ENCODE results near the gene EEF2K. TPM values are rescaled to one million over a fixed set of nuclear protein-coding genes. Genes with fewer than 3 reads are reported as not detected.
A peak's percentile ranks its signal among the peaks of the same experiment; 100 is the strongest.

EEF2K gene
- polyA plus RNA-seq, 4 donors = 2.4 to 23.5 (median 5.8) TPM

DNA sequence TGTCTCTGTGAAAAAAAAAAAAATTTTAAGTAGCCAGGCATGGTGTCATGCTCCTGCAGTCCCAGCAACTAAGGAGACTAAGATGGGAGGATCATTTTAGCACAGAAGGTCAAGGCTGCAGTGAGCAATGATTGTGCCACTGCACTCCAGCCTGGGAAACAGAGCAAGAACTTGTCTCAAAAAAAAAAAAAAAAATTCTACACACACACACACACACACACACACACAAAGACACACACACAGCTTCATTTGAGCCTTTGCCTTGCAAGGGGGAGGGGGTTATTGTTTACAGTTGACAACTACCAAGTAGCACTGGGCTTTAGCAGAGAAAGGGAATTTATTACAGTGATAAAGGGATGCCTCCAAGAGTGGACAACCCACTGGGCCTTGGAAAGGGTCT, 86.2 kb downstream of the EEF2K start:
- Histone ChIP-seq H3K4me1 (ENCODE audit: control insufficient read depth in 3 of 3, insufficient read depth in 2 of 3, low read depth in 1 of 3, low read length in 2 of 3) (peaks cover 0 to 6% (median 5%) of the 10 kb centered on the region in 3 donors), H3K36me3 (ENCODE audit: control insufficient read depth in 3 of 3, insufficient read depth in 2 of 3, low read depth in 1 of 3, low read length in 3 of 3) (no peaks in the 10 kb centered on the region), H3K9me3 (ENCODE audit: control insufficient read depth in 2 of 2, insufficient read depth in 1 of 2, low read depth in 1 of 2, low read length in 1 of 2) (no peaks in the 10 kb centered on the region), H3K4me3 (ENCODE audit: low read depth in 1 of 3, low read length in 3 of 3) (no peak overlapping the region), H3K27ac (ENCODE audit: low read depth in 1 of 3, low read length in 2 of 3) (no peak overlapping the region), H3K27me3 (ENCODE audit: control insufficient read depth in 3 of 3, insufficient read depth in 3 of 3, low read length in 3 of 3) (no peaks in the 10 kb centered on the region)
- no peak for DNase-seq
- no peak for FAIRE-seq

DNA sequence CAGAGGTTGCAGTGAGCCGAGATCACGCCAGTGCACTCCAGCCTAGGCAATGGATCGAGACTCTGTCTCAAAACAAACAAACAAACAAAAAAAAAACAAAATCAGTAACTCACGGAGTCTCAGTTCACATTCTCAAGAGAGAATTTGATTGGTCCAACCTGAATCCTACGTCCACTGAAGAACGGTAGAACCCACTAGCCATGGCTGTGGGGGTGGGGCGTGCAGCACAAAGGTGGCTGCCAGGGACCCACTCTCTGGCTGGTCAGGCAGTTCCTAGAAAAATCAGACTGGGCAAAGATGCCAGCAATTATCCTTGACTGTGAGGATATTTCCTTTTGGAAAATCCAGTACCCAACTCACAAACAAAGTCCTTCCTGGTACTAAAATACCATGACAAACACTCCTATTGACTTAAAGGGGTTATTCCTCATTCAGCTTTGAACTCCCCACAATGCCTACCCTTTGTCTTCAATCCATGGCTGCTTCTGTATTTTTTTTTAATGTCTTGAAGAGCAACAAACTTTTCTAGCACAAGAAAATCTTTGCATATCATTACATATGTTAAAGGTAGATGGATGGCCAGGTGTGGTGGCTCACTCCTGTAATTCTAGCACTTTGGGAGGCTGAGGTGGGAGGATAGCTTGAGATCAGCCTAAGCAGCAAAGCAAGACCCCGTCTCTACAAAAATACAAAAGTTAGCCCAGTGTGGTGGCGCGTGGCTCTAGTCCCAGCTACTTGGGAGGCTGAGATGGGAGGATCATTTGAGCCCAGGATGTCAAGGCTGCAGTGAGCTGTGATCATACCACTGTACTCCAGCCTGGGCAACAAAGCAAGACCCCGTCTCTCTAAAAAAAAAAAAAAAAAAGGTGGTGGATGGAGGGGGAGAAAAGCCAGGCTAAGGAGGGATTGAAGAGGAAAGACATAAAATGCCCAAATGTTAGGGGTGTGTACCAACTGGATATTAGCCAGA, 87.3 kb downstream of the EEF2K start:
- Histone ChIP-seq H3K9me3 (ENCODE audit: control insufficient read depth in 2 of 2, insufficient read depth in 1 of 2, low read depth in 1 of 2, low read length in 1 of 2) (no peaks in the 10 kb centered on the region), H3K27me3 (ENCODE audit: control insufficient read depth in 3 of 3, insufficient read depth in 3 of 3, low read length in 3 of 3) (no peaks in the 10 kb centered on the region), H3K36me3 (ENCODE audit: control insufficient read depth in 3 of 3, insufficient read depth in 2 of 3, low read depth in 1 of 3, low read length in 3 of 3) (no peaks in the 10 kb centered on the region), H3K4me1 (ENCODE audit: control insufficient read depth in 3 of 3, insufficient read depth in 2 of 3, low read depth in 1 of 3, low read length in 2 of 3) (peaks cover 0 to 6% (median 5%) of the 10 kb centered on the region in 3 donors), H3K4me3 (ENCODE audit: low read depth in 1 of 3, low read length in 3 of 3) (no peak overlapping the region), H3K27ac (ENCODE audit: low read depth in 1 of 3, low read length in 2 of 3) (no peak overlapping the region)
- DNase-seq (no peak), FAIRE-seq (no peak)
- 88 to 93% (median 90%) methylated on average over 11 of the region's 11 CpGs for WGBS, 3 donors

DNA sequence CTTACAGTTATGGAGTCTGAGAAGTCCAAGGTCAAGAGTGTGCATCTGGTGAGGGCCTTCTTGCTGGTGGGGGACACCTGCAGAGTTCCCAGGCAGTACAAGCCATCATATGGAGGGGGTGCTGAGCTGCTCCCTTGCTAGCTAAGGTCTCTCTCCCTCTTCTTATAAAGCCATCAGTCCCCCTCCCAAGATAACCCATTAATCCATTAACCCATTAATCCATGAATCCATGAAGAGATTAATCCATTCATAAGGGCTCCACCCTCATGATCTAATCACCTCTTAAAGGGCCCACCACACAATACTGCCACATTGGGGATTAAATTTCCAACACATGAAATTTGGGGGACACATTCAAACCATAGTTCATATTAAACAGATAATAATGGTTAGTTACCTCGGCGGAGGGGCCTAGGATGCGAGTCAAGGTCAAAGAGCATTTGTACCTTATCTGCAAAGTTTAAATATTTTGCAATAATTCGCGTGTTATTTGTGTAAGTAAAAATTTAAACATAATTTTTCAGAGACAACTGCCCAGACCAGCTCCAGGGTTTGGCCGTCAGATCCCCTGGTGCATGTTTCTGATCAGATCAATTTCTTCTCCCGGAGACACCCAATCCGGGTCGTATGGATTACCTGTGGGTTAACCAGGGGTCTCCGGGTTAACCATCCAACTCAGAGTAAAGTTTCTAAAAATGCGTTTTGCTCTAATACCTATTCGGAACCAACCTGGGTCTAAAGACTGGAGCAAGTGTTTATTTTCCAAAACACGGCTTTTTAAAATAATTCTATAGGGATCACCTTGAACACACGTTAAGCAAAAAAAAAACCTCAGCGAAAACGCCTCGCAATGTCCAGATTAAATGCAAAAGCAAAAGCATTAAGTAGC, 90.4 kb downstream of the EEF2K start:
- Histone ChIP-seq H3K4me1 (ENCODE audit: control insufficient read depth in 3 of 3, insufficient read depth in 2 of 3, low read depth in 1 of 3, low read length in 2 of 3) (peaks cover 2 to 12% (median 5%) of the 10 kb centered on the region in 3 donors), H3K9me3 (ENCODE audit: control insufficient read depth in 2 of 2, insufficient read depth in 1 of 2, low read depth in 1 of 2, low read length in 1 of 2) (no peaks in the 10 kb centered on the region), H3K36me3 (ENCODE audit: control insufficient read depth in 3 of 3, insufficient read depth in 2 of 3, low read depth in 1 of 3, low read length in 3 of 3) (peaks cover 0 to 17% (median 0%) of the 10 kb centered on the region in 3 donors), H3K27me3 (ENCODE audit: control insufficient read depth in 3 of 3, insufficient read depth in 3 of 3, low read length in 3 of 3) (no peaks in the 10 kb centered on the region), H3K27ac (ENCODE audit: low read depth in 1 of 3, low read length in 2 of 3) (peak overlapping the region in 2 of 3 donors; percentile 35 to 62), H3K4me3 (ENCODE audit: low read depth in 1 of 3, low read length in 3 of 3) (peak overlapping the region; percentile 40 to 59 (median 57))
- no peak for FAIRE-seq
- 1 to 4% (median 2%) methylated on average over 17 of the region's 17 CpGs for WGBS, 3 donors
- DNase-seq = peak; percentile 24 to 32

DNA sequence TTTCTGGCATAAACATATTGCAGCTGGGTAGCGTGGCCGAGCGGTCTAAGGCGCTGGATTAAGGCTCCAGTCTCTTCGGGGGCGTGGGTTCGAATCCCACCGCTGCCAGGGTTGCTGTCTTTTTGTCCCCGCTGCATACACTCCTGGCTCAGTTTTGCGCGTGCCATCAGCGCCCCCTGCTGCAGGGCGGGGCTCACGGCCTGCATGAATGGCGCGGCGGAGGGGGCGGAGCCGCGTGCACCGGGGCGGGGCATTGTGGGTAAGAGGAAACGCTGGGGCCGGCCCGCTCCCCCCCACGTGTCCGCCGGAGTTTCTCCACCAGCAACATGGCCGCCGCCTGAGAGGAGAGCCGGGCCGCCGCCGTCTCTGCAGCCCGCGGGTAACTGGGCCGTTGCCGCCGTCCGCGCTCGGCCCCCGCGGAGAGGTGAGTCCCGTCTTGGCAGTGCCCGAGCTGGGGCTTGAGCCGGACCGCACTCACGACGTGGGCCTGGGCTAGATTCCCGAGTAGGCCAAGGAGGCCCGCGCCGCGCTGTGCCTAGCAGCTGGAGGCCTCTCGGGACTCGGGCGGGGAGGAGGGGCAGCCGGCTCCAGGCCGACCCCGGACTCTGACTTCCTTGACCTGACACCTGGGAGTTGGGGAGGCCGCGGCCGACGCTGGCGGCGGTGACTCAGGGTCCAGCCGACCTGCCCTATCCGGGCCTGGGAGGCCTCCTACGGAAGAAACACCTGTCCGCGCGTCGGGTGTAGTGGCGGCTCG, 91.2 kb downstream of the EEF2K start, which contains the start of gene POLR3E:
TSS of gene POLR3E (plus strand) at position 296 of the 757 bp plus-strand sequence. CDS start 5,560 bp downstream, outside the sequence.
- FAIRE-seq (no peak), DNase-seq (peak; percentile 99 to 100)
- WGBS, 3 donors = 0 to 1% (median 0%) methylated on average over 68 to 76 of the region's 76 CpGs
- H3K4me1 ChIP-seq (ENCODE audit: control insufficient read depth in 3 of 3, insufficient read depth in 2 of 3, low read depth in 1 of 3, low read length in 2 of 3) = peaks cover 2 to 12% (median 5%) of the 10 kb centered on the region in 3 donors
- H3K9me3 ChIP-seq (ENCODE audit: control insufficient read depth in 2 of 2, insufficient read depth in 1 of 2, low read depth in 1 of 2, low read length in 1 of 2) = no peaks in the 10 kb centered on the region
- H3K36me3 ChIP-seq (ENCODE audit: control insufficient read depth in 3 of 3, insufficient read depth in 2 of 3, low read depth in 1 of 3, low read length in 3 of 3) = peaks cover 0 to 23% (median 0%) of the 10 kb centered on the region in 3 donors
- peak within 1 kb of the TSS; percentile 63 to 93 (median 84) for H3K4me3 ChIP-seq (ENCODE audit: low read depth in 1 of 3, low read length in 3 of 3)
- peak within 1 kb of the TSS; percentile 94 to 98 (median 98) for H3K27ac ChIP-seq (ENCODE audit: low read depth in 1 of 3, low read length in 2 of 3)
- no peaks in the 10 kb centered on the region for H3K27me3 ChIP-seq (ENCODE audit: control insufficient read depth in 3 of 3, insufficient read depth in 3 of 3, low read length in 3 of 3)

DNA sequence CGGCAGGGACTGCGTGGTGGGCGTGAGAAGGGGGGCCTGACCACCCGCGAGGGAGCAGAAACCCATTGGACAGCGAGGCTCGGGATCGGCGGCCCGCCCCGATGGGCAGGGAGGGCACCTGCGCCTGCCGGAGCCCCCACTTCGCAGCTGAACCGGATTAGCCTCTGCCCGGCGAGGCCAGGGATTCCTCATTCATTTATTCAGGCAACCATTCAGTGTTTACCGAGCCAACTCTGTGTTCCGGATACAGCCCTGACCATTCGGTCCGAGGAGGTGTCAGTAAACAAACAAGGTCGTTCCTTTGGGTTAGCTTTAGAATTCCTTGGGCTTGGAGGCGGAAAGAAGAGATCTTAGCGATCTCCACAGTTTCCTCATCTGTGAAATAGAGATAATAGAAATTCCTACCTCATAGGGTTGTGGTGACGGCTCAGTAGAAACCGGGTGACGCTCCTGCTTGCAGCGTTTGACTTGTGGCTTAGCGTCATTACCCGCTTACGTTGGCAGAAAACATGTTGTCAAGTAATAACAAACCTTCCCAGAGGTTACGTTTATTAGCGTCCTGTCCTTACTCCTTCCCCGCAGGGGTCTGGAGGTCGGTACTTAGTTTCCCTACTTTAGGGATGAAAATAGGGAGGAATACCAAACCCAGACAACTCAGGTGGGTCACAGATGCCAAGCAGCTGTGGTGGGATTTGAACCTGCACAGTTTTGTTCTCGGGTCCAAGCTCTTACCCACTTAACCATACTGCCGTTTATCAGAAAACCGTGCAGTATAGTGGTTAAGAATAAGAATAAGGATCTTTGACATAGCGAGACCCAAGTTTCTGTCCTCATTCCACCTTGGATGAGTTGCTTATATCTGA, 92.0 kb downstream of the EEF2K start:
- 1% methylated on average over 38 to 39 of the region's 39 CpGs for WGBS, 3 donors
- FAIRE-seq = no peak

DNA sequence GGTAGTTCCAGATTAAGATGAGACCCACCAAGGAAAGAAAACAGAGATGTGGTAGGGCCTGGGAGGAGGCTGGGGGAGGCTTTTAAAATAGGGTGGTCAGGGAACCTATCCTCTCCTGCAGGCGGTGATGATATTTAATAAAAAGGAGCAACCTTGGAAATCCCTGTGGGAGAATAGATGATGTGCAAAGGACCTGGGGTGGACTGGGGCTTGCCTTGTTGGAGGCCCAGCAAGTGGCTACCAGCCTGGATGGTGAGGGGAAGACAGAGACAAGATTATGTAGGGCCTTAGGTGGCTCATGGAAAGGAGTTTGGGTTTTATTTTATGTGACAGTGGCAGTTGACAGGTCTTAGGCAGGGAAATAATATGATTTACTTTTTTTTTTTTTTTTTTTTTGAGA, 93.0 kb downstream of the EEF2K start:
- H3K27me3 ChIP-seq (ENCODE audit: control insufficient read depth in 3 of 3, insufficient read depth in 3 of 3, low read length in 3 of 3) = no peaks in the 10 kb centered on the region
- H3K36me3 ChIP-seq (ENCODE audit: control insufficient read depth in 3 of 3, insufficient read depth in 2 of 3, low read depth in 1 of 3, low read length in 3 of 3) = peaks cover 0 to 41% (median 0%) of the 10 kb centered on the region in 3 donors
- 92 to 100% (median 94%) methylated on average over 1 of the region's 1 CpG for WGBS, 3 donors
- H3K9me3 ChIP-seq (ENCODE audit: control insufficient read depth in 2 of 2, insufficient read depth in 1 of 2, low read depth in 1 of 2, low read length in 1 of 2) = no peaks in the 10 kb centered on the region
- DNase-seq (no peak), FAIRE-seq (no peak)
- H3K4me3 ChIP-seq (ENCODE audit: low read depth in 1 of 3, low read length in 3 of 3) = peak overlapping the region in 1 of 3 donors; percentile 93
- H3K4me1 ChIP-seq (ENCODE audit: control insufficient read depth in 3 of 3, insufficient read depth in 2 of 3, low read depth in 1 of 3, low read length in 2 of 3) = peaks cover 2 to 12% (median 5%) of the 10 kb centered on the region in 3 donors
- peak overlapping the region in 2 of 3 donors; percentile 34 to 98 for H3K27ac ChIP-seq (ENCODE audit: low read depth in 1 of 3, low read length in 2 of 3)

More for the DNA sequence above, 92.0 kb downstream of the EEF2K start:
- DNase-seq = peak; percentile 86 to 92
- Histone ChIP-seq H3K27me3 (ENCODE audit: control insufficient read depth in 3 of 3, insufficient read depth in 3 of 3, low read length in 3 of 3) (no peaks in the 10 kb centered on the region), H3K36me3 (ENCODE audit: control insufficient read depth in 3 of 3, insufficient read depth in 2 of 3, low read depth in 1 of 3, low read length in 3 of 3) (peaks cover 0 to 31% (median 0%) of the 10 kb centered on the region in 3 donors), H3K4me1 (ENCODE audit: control insufficient read depth in 3 of 3, insufficient read depth in 2 of 3, low read depth in 1 of 3, low read length in 2 of 3) (peaks cover 2 to 12% (median 5%) of the 10 kb centered on the region in 3 donors), H3K4me3 (ENCODE audit: low read depth in 1 of 3, low read length in 3 of 3) (peak overlapping the region; percentile 63 to 93 (median 84)), H3K9me3 (ENCODE audit: control insufficient read depth in 2 of 2, insufficient read depth in 1 of 2, low read depth in 1 of 2, low read length in 1 of 2) (no peaks in the 10 kb centered on the region), H3K27ac (ENCODE audit: low read depth in 1 of 3, low read length in 2 of 3) (peak overlapping the region; percentile 94 to 98 (median 98))

DNA sequence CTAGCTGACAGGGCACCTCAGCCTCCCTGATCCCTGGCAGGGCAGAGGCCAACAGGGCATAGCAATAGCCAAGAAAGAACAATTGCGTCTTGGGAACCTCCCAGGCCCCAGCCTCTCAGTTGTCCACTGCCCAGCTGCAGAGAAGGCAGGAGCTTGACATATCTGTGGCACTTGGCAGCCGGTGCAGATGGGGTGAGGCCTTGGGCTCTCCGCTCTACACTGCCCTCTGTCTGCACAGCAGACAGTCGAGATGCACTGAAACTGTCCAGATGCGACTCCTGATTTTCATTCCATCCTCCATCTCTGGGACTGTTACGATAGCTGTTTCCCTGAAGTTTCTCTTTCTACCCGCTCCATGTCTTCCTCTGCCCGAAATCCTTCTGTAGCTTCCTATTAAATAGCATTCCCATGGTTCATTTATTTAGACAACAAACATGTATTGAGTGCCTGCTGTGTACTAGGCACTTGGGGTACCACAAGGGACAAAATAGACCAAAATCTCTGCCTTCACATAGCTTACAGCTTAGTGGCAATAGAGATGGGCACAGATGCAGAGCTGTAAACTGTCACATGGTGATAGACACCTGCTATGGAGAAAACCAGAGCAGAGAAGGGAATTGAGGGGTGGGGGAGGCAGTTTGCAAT, 94.5 kb downstream of the EEF2K start:
- peak; percentile 60 to 72 for DNase-seq
- Histone ChIP-seq H3K9me3 (ENCODE audit: control insufficient read depth in 2 of 2, insufficient read depth in 1 of 2, low read depth in 1 of 2, low read length in 1 of 2) (no peaks in the 10 kb centered on the region), H3K27ac (ENCODE audit: low read depth in 1 of 3, low read length in 2 of 3) (no peak overlapping the region), H3K27me3 (ENCODE audit: control insufficient read depth in 3 of 3, insufficient read depth in 3 of 3, low read length in 3 of 3) (no peaks in the 10 kb centered on the region), H3K36me3 (ENCODE audit: control insufficient read depth in 3 of 3, insufficient read depth in 2 of 3, low read depth in 1 of 3, low read length in 3 of 3) (peaks cover 0 to 56% (median 0%) of the 10 kb centered on the region in 3 donors), H3K4me3 (ENCODE audit: low read depth in 1 of 3, low read length in 3 of 3) (no peak overlapping the region), H3K4me1 (ENCODE audit: control insufficient read depth in 3 of 3, insufficient read depth in 2 of 3, low read depth in 1 of 3, low read length in 2 of 3) (peaks cover 2 to 12% (median 5%) of the 10 kb centered on the region in 3 donors)
- no peak for FAIRE-seq
- 42 to 45% (median 45%) methylated on average over 8 of the region's 8 CpGs for WGBS, 3 donors

All from small intestine (tissue), 7 donors.